Activated CD8-positive, alpha-beta T cell treated with anti-CD3 and anti-CD28 coated beads, Interleukin-2, amount 10 ng/mL, durations not matched to agents 7 days and 5 days (primary cell): Measurements from ENCODE around the gene KRTAP5-1. TPM values are rescaled to one million over a fixed set of nuclear protein-coding genes. Genes with fewer than 3 reads are reported as not detected.
"Not testable (repeated sequence)": the region's sequence is repeated elsewhere in the genome, so short reads cannot be mapped to it uniquely, and the experiment has no call there.

Experiments used
- ATAC-seq: fragments of 150-1000 bp; cut with Tn5 transposase; one replicate; pipeline ENCODE4 v1.10.0; 2021; ENCODE audit warnings: moderate library complexity
- CTCF ChIA-PET: fragments of 350-600 bp; sonication (Branson Sonifier 250); formaldehyde crosslinking; loops from one replicate; lab custom pipeline; 2021; ENCODE audit warnings: antibody characterized with exemption; lab: Charles Lee
- POLR2A ChIA-PET: fragments of 350-600 bp; sonication (Branson Sonifier 250); formaldehyde crosslinking; loops from one replicate; lab custom pipeline; 2021; ENCODE audit warnings: antibody characterized with exemption; lab: Charles Lee
- DNase-seq: peaks from one replicate; pipeline ENCODE4 v3.0.0-alpha.2; 2020
- H3K27ac Mint-ChIP-seq: one replicate; pipeline ENCODE4 v1.8.0; 2021; ENCODE audit warnings: mild to moderate bottlenecking, mixed read lengths
- H3K27me3 Mint-ChIP-seq: one replicate; pipeline ENCODE4 v1.8.0; 2021; ENCODE audit warnings: low read depth, mixed read lengths
- H3K36me3 Mint-ChIP-seq: one replicate; pipeline ENCODE4 v1.8.0; 2021; ENCODE audit warnings: low read depth, mixed read lengths
- H3K4me1 Mint-ChIP-seq: one replicate; pipeline ENCODE4 v1.8.0; 2021; ENCODE audit warnings: low read depth, mixed read lengths
- H3K4me3 Mint-ChIP-seq: one replicate; pipeline ENCODE4 v1.8.0; 2021; ENCODE audit warnings: mild to moderate bottlenecking, mixed read lengths
- H3K9me3 Mint-ChIP-seq: one replicate; pipeline ENCODE4 v1.8.0; 2022; ENCODE audit warnings: mixed read lengths; ENCODE audit not compliant: insufficient read depth
- total RNA-seq, 2 experiments: library from RNA; stranded (reverse); gene quantifications; one replicate each; pipeline ENCODE4 v1.2.3, GENCODE V29; 2021

KRTAP5-1 gene
- total RNA-seq, 2 experiments from 2014 or later: not detected

- peaks cover 6% of the 10 kb centered on the region for H3K9me3 Mint-ChIP-seq
- H3K36me3 Mint-ChIP-seq: no peaks in the 10 kb centered on the region
- H3K27ac Mint-ChIP-seq: no peak overlapping the region
- POLR2A ChIA-PET: no interaction called here
- H3K27me3 Mint-ChIP-seq: peaks cover 11% of the 10 kb centered on the region
- CTCF ChIA-PET: interaction anchor here (1.1 kb wide), 1 partner anchor 8 kb away, joined by 4 read pairs; no protein-coding TSS in a partner anchor
- no peak for DNase-seq
- H3K4me3 Mint-ChIP-seq: no peak overlapping the region
- peaks cover 2% of the 10 kb centered on the region for H3K4me1 Mint-ChIP-seq
- no peak for ATAC-seq
Measured at GRCh38 chr11:1581976-1582375, 3.1 kb downstream of the KRTAP5-1 start.

GRCh38 chr11:1576825-1577224 is 8.3 kb downstream of the KRTAP5-1 start:
- POLR2A ChIA-PET: no interaction called here
- Mint-ChIP-seq H3K27ac (no peak overlapping the region), H3K4me1 (peaks cover 11% of the 10 kb centered on the region), H3K27me3 (peaks cover 27% of the 10 kb centered on the region), H3K36me3 (no peaks in the 10 kb centered on the region), H3K9me3 (peaks cover 6% of the 10 kb centered on the region), H3K4me3 (no peak overlapping the region)
- ATAC-seq (no peak), DNase-seq (no peak)
- CTCF ChIA-PET: interaction anchor here (0.9 to 4.9 kb wide), 3 partner anchors 18 to 76 kb away, joined by 3 to 48 read pairs (median 3); no protein-coding TSS in a partner anchor

DNA sequence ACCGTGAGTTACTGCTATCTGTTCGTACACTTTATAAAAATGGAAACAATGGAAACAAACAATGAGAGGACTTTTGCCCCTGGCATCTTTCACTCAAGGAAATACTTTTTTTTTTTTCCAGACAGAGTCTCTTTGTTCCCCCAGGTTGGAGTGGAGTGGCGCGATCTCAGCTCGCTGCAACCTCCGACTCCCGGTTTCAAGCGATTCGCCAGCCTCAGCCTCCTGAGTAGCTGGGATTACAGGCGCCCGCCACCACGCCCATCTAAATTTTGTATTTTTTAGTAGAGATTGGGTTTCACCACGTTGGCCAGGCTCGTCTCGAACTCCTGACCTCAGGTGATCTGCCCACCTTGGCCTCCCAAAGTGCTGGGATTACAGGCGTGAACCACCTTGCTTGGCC is 9.3 kb downstream of the KRTAP5-1 start:
- POLR2A ChIA-PET: interaction anchor here (0.7 kb wide), 1 partner anchor 15 kb away, joined by 3 read pairs; no protein-coding TSS in a partner anchor
- CTCF ChIA-PET: interaction anchor here (1.1 to 4.9 kb wide), 5 partner anchors 26 to 259 kb away, joined by 3 to 48 read pairs (median 6); no protein-coding TSS in a partner anchor
- peaks cover 12% of the 10 kb centered on the region for H3K4me1 Mint-ChIP-seq
- H3K27me3 Mint-ChIP-seq: peaks cover 29% of the 10 kb centered on the region
- not testable (repeated sequence) for H3K9me3 Mint-ChIP-seq, H3K27ac Mint-ChIP-seq, ATAC-seq, H3K36me3 Mint-ChIP-seq, H3K4me3 Mint-ChIP-seq, DNase-seq

- H3K4me3 Mint-ChIP-seq: no peak overlapping the region
- H3K27me3 Mint-ChIP-seq: peaks cover 31% of the 10 kb centered on the region
- H3K9me3 Mint-ChIP-seq: peaks cover 6% of the 10 kb centered on the region
- POLR2A ChIA-PET: interaction anchor here (1.2 kb wide), 1 partner anchor 345 kb away, joined by 3 read pairs; no protein-coding TSS in a partner anchor
- ATAC-seq (no peak), DNase-seq (no peak)
- peaks cover 15% of the 10 kb centered on the region for H3K4me1 Mint-ChIP-seq
- CTCF ChIA-PET: interaction anchor here (0.6 to 4.9 kb wide), 36 partner anchors 9 to 516 kb away, joined by 3 to 48 read pairs (median 4); partner anchors contain the start of genes KRTAP5-1 and TOLLIP
- no peak overlapping the region for H3K27ac Mint-ChIP-seq
- no peaks in the 10 kb centered on the region for H3K36me3 Mint-ChIP-seq
Measured at GRCh38 chr11:1574933-1575242, 10.2 kb downstream of the KRTAP5-1 start.

DNA sequence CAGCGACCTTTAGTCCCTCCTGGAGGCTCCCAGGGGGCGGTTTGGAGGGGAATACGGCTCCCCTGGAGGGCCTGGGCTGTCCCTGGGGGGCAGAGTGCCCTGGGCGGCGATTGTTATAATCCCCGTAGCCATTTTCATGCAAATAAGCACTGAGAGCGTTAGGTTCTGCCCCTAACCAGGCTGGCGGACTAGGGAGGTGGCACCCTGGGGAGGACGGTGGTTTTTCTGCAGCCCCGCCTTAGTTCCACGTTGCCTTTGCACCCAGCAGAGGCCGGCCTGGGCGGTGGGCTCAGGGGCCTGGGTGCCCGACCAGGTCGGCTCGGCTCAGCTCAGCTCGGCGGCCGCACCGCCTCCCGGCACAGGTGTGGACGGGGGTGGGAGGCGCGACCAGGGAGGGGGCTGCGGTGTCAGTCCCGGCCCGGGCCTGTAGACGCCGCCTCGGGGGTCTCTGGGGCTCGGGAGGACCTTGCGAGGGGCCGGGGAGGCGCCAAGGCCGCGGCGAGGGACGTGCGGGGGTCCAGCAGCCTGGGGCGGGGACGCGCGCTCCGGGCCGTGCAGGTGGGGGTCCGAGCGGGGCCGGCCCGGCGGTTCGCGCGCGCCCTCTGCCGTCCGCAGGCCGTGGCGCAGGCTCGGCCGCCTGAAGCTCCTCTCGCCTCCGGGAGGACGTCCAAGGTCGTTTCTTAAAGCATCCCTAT is 10.7 kb downstream of the KRTAP5-1 start:
- peaks cover 6% of the 10 kb centered on the region for H3K9me3 Mint-ChIP-seq
- peak; percentile 54 for ATAC-seq
- peaks cover 35% of the 10 kb centered on the region for H3K27me3 Mint-ChIP-seq
- peaks cover 15% of the 10 kb centered on the region for H3K4me1 Mint-ChIP-seq
- no peak overlapping the region for H3K4me3 Mint-ChIP-seq
- no peak overlapping the region for H3K27ac Mint-ChIP-seq
- POLR2A ChIA-PET: interaction anchor here (1.2 kb wide), 1 partner anchor 345 kb away, joined by 3 read pairs; no protein-coding TSS in a partner anchor
- CTCF ChIA-PET: interaction anchor here (0.6 to 4.9 kb wide), 37 partner anchors 8 to 516 kb away, joined by 3 to 48 read pairs (median 4); partner anchors contain the start of genes KRTAP5-1 and TOLLIP
- peak; percentile 62 for DNase-seq
- H3K36me3 Mint-ChIP-seq: no peaks in the 10 kb centered on the region

- ChIA-PET POLR2A (no interaction called here), CTCF (interaction anchor here (1.3 to 4.9 kb wide), 10 partner anchors 8 to 371 kb away, joined by 3 to 48 read pairs (median 12); no protein-coding TSS in a partner anchor)
- Mint-ChIP-seq H3K4me3 (no peak overlapping the region), H3K27me3 (peaks cover 38% of the 10 kb centered on the region), H3K9me3 (peaks cover 3% of the 10 kb centered on the region), H3K4me1 (peaks cover 15% of the 10 kb centered on the region), H3K27ac (no peak overlapping the region), H3K36me3 (no peaks in the 10 kb centered on the region)
- ATAC-seq: peak; percentile 0
- DNase-seq: no peak
Measured at GRCh38 chr11:1573903-1574237, 11.2 kb downstream of the KRTAP5-1 start.

GRCh38 chr11:1573077-1573902 is 11.8 kb downstream of the KRTAP5-1 start:
- H3K27me3 Mint-ChIP-seq: peaks cover 34% of the 10 kb centered on the region
- POLR2A ChIA-PET: no interaction called here

DNA sequence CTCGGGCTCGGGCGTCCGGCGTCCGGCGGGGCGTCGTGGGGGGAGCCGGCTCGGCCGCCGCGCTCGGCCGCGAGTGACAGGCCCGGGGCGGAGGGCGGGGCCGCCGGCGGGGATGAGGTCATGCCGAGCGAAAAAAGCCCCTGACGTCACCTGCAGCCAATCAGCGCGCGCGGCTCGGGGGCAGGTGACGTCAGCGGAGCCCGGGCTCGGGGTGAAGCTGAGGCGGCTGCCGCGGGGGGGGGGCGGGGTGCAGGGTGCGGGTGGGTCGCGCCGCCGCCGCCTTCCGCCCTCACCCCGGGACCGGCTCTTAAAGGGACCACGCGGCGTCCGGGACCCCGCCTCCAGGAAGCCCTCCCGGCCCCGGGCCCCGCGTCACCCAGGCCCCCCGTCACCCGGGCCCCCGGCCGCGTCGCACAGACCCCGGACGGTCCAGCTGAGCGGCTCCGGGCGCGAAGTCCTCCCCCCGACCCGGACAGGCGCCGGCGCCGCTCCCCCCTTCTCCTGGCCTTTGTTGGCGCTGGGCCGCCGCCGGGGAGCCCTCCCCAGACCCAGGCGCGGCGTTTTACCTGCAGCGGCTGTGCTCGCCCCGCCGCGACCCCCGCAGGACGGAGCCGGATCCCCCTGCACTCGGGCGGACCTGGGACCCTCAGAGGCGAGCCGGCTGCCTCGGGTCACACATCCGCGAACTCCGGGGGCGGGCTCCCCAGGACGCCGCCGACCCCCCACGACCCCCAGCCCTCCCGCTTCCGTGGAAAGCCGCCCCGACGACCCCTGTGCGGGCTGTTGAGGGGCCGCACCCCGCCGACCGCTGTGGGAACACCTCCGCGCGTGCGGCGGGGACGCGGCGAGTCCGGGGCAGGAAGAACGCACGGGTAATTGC is 12.6 kb downstream of the KRTAP5-1 start, which contains the start of gene DUSP8:
Gene DUSP8, minus strand, starts transcription at position 75 of the 880 bp plus-strand sequence. CDS start 6,445 bp downstream, outside the sequence.
- Mint-ChIP-seq H3K27ac (no peak within 1 kb of the TSS), H3K9me3 (no peaks in the 10 kb centered on the region)
- POLR2A ChIA-PET: no interaction called here

More at GRCh38 chr11:1573077-1573902, 11.8 kb downstream of the KRTAP5-1 start:
- Mint-ChIP-seq H3K27ac (no peak overlapping the region), H3K36me3 (no peaks in the 10 kb centered on the region), H3K9me3 (no peaks in the 10 kb centered on the region), H3K4me1 (peaks cover 15% of the 10 kb centered on the region), H3K4me3 (no peak overlapping the region)
- DNase-seq (no peak), ATAC-seq (no peak)
- CTCF ChIA-PET: interaction anchor here (1.3 to 4.9 kb wide), 4 partner anchors 9 to 26 kb away, joined by 4 to 48 read pairs (median 26); no protein-coding TSS in a partner anchor

GRCh38 chr11:1571760-1572196 is 13.3 kb downstream of the KRTAP5-1 start:
- ATAC-seq (no peak), DNase-seq (no peak)
- CTCF ChIA-PET: no interaction called here

More for the DNA sequence above, 12.6 kb downstream of the KRTAP5-1 start, which contains the start of gene DUSP8:
- H3K4me3 Mint-ChIP-seq: no peak within 1 kb of the TSS
- ATAC-seq (peak; percentile 70), DNase-seq (peak; percentile 92)
- no peaks in the 10 kb centered on the region for H3K36me3 Mint-ChIP-seq
- peaks cover 15% of the 10 kb centered on the region for H3K4me1 Mint-ChIP-seq
- peaks cover 32% of the 10 kb centered on the region for H3K27me3 Mint-ChIP-seq
- CTCF ChIA-PET: interaction anchor here (4.9 kb wide), 1 partner anchor 25 kb away, joined by 48 read pairs; no protein-coding TSS in a partner anchor

DNA sequence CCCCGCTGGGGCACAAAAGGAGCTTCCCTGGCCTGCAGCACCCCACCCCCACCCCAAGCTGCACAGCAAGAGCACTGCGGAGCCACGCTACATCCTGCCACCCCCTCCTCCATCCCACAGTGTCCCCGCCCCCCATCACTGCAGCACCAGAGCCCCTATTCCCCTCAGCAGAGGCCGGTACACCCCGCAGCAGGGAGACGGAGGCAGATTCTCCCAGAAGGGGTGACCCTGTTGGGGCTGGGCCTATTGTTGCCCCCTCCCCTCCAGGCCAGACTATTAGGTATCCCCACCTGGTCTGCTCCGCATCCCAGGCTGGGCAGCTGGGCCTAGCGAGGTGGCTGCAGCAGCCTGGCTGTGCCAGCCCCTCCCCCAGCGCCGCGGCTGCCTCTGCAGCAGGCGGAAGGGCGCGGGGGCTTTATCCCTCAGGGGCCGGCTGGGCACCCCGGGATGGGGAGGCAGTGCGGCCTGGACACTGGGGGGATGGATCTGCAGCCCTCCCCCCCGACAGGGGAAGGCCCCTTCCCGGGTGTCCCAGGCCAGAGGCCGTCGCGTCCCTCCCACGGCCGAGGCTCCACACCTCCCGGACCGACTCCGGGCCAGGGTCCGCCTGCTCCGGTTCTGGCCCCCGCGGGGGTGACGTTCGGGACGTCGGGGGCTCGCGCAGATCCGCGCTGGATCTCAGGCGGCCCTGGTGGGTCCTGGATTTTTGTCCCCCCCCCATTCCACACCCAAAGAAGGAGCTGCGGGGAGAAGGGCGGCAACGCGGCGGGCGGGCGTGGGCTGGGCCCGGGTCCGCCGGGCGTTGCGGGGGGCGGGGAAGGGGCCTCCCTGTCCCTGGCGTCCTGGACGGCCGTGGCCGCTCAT is 14.0 kb downstream of the KRTAP5-1 start:
- no peak for ATAC-seq
- no peak for DNase-seq
- H3K36me3 Mint-ChIP-seq: no peaks in the 10 kb centered on the region
- ChIA-PET CTCF (no interaction called here), POLR2A (no interaction called here)
- no peaks in the 10 kb centered on the region for H3K9me3 Mint-ChIP-seq
- H3K4me3 Mint-ChIP-seq: peak overlapping the region; percentile 43
- H3K27me3 Mint-ChIP-seq: peaks cover 28% of the 10 kb centered on the region
- H3K27ac Mint-ChIP-seq: no peak overlapping the region
- H3K4me1 Mint-ChIP-seq: peaks cover 15% of the 10 kb centered on the region

More at GRCh38 chr11:1571760-1572196, 13.3 kb downstream of the KRTAP5-1 start:
- Mint-ChIP-seq H3K36me3 (no peaks in the 10 kb centered on the region), H3K4me3 (no peak overlapping the region), H3K27ac (no peak overlapping the region), H3K4me1 (peaks cover 15% of the 10 kb centered on the region), H3K9me3 (no peaks in the 10 kb centered on the region), H3K27me3 (peaks cover 31% of the 10 kb centered on the region)
- POLR2A ChIA-PET: no interaction called here
